Bone marrow (tissue), 2 donors: ENCODE results near the gene NSF.
A peak's percentile ranks its signal among the peaks of the same experiment; 100 is the strongest.
"Not testable (repeated sequence)": the region's sequence is repeated elsewhere in the genome, so short reads cannot be mapped to it uniquely, and the experiment has no call there.

Source experiments
- DNase-seq, 2 donors: peaks; one replicate each; lab custom pipeline; 2025; lab: John Stamatoyannopoulos, UW

NSF gene

GRCh38 chr17:46774108-46774737, 183.8 kb downstream of the NSF start:
- DNase-seq, result no peak

- no peak for DNase-seq
These were observed 186.0 kb downstream of the NSF start for GRCh38 chr17:46776298-46777005.

GRCh38 chr17:46777943-46778915, 187.8 kb downstream of the NSF start:
- DNase-seq, result no peak

- DNase-seq, result no peak
These were observed 189.5 kb downstream of the NSF start for GRCh38 chr17:46780003-46780373.

- peak in 1 of 2 donors; percentile 3 for DNase-seq
These were observed 191.9 kb downstream of the NSF start for GRCh38 chr17:46782250-46782953.

- DNase-seq, result no peak
These were observed 192.6 kb downstream of the NSF start for GRCh38 chr17:46783031-46783593.

GRCh38 chr17:46785696-46786095, 195.2 kb downstream of the NSF start:
- no peak for DNase-seq

- no peak for DNase-seq
These were observed 197.0 kb downstream of the NSF start for GRCh38 chr17:46787478-46787877.

- no peak for DNase-seq
These were observed 197.8 kb downstream of the NSF start for GRCh38 chr17:46788300-46788699.

GRCh38 chr17:46788796-46789195, 198.3 kb downstream of the NSF start:
- DNase-seq, result no peak

GRCh38 chr17:46789610-46790009, 199.1 kb downstream of the NSF start:
- no peak for DNase-seq

- no peak for DNase-seq
These were observed 199.7 kb downstream of the NSF start for GRCh38 chr17:46790216-46790615.

- DNase-seq, result no peak
These were observed 201.1 kb downstream of the NSF start for GRCh38 chr17:46791531-46791930.

GRCh38 chr17:46792071-46792470, 201.6 kb downstream of the NSF start:
- DNase-seq, result no peak

- not testable (repeated sequence) for DNase-seq
These were observed 202.6 kb downstream of the NSF start for GRCh38 chr17:46793023-46793422.

GRCh38 chr17:46793541-46793940, 203.1 kb downstream of the NSF start:
- DNase-seq, result no peak

GRCh38 chr17:46794318-46794717, 203.8 kb downstream of the NSF start:
- DNase-seq, result no peak

GRCh38 chr17:46795379-46795952, 205.0 kb downstream of the NSF start:
- no peak for DNase-seq

- no peak for DNase-seq
These were observed 205.6 kb downstream of the NSF start for GRCh38 chr17:46796084-46796483.

GRCh38 chr17:46796524-46796923, 206.1 kb downstream of the NSF start:
- no peak for DNase-seq

GRCh38 chr17:46796956-46797530, 206.6 kb downstream of the NSF start:
- no peak for DNase-seq
